ENCODE data around the gene KRTAP10-2. TPM values are rescaled to one million over a fixed set of nuclear protein-coding genes. Genes with fewer than 3 reads are reported as not detected.

The KRTAP10-2 gene
- total and polyA plus RNA-seq, 2 of the 4 experiments (the other 2 are of a cell fraction), result not detected

- intact Hi-C loops (cut with micrococcal nuclease), result no loop called here
- H3K4me3 ChIP-seq (ENCODE audit: insufficient read depth, low read depth, low read length), result no peak overlapping the region
- ATAC-seq (ENCODE audit: low read depth), result no peak
- no peak overlapping the region for H4K91ac ChIP-seq (ENCODE audit: insufficient read depth, low read depth, low read length)
- no peak overlapping the region for H2BK5ac ChIP-seq (ENCODE audit: low read depth, low read length, poor library complexity, severe bottlenecking)
- H3K27ac ChIP-seq (ENCODE audit: insufficient read depth, low read length), result no peak overlapping the region
- H2AFZ ChIP-seq (replicated peaks; ENCODE audit: low read length, poor library complexity), result no peak overlapping the region
- H2BK15ac ChIP-seq (ENCODE audit: low read depth, low read length), result no peak overlapping the region
- no peak overlapping the region for H2BK120ac ChIP-seq (ENCODE audit: low read depth, low read length)
- no peaks in the 10 kb centered on the region for H3K4me1 ChIP-seq (ENCODE audit: control insufficient read depth, insufficient read depth, low read length)
- ChIA-PET POLR2A (ENCODE audit: unreplicated experiment) (no interaction called here), CTCF (interaction anchor here (0.6 kb wide), 1 partner anchor 211 kb away, joined by 4 read pairs; no protein-coding TSS in a partner anchor)
- H3K56ac ChIP-seq (ENCODE audit: extremely low read depth, insufficient read depth, low read length), result no peak overlapping the region
- H3K79me1 ChIP-seq (ENCODE audit: low read depth in 1 of 2, low read length in 2 of 2), result no peaks in the 10 kb centered on the region
- no peak overlapping the region for H3K14ac ChIP-seq (replicated peaks; ENCODE audit: low read depth, low read length)
- DNase-seq, result no peak
- H2AK9ac ChIP-seq (replicated peaks; ENCODE audit: low read depth, low read length, poor library complexity), result no peak overlapping the region
- no peaks in the 10 kb centered on the region; the same call in 1 of the 2 replicates for H3K9me3 ChIP-seq (ENCODE audit: control insufficient read depth, insufficient read depth, low read length)
- no peaks in the 10 kb centered on the region; the same call in 1 of the 2 replicates for H3K27me3 ChIP-seq (ENCODE audit: control insufficient read depth, insufficient read depth, low read length)
- no peak overlapping the region for H3K4ac ChIP-seq (ENCODE audit: low read depth, low read length)
- H3K9ac ChIP-seq (ENCODE audit: low read depth, low read length), result no peak overlapping the region
- 79% methylated on average over 3 of the region's 7 CpGs; no CpG with 5 or more reads in 1 of the 2 experiments for WGBS, 2 experiments (ENCODE audit: extremely low coverage in 2 of 2, insufficient read length in 1 of 2)
- no peak overlapping the region for H3K23ac ChIP-seq (ENCODE audit: low read depth, low read length)
- BruUV-seq (replicated peaks), result no TSS peak
- no peak overlapping the region for H4K8ac ChIP-seq (ENCODE audit: low read depth in 2 of 2, low read length in 2 of 2)
- in situ Hi-C loops (cut with MboI; ENCODE audit: low sequenced_read_pairs), result loop anchor here (25.0 kb wide), 1 partner anchor 423 kb away; the partner anchor contains the start of gene SLX9
- no peak overlapping the region for H2BK20ac ChIP-seq (ENCODE audit: low read depth, low read length)
- H4K20me1 ChIP-seq (ENCODE audit: insufficient read depth, low read length), result no peaks in the 10 kb centered on the region
- H3K9me1 ChIP-seq (ENCODE audit: insufficient read depth, low read length), result no peaks in the 10 kb centered on the region
- dilution Hi-C loops (cut with HindIII; ENCODE audit: low sequenced_read_pairs, unreplicated experiment), result no loop called here
- no peak for TF ChIP-seq ELK1 (IDR thresholded peaks at IDR 0.05; ENCODE audit: borderline replicate concordance, low read depth, low read length)
- TF ChIP-seq MAZ (IDR thresholded peaks at IDR 0.05; ENCODE audit: borderline replicate concordance, low read depth, low read length), result no peak
- no peak for TF ChIP-seq RAD21 (IDR thresholded peaks at IDR 0.05; ENCODE audit: low read length)
- TF ChIP-seq SMC3 (IDR thresholded peaks at IDR 0.05; ENCODE audit: low read depth, low read length), result no peak
- no peak for TF ChIP-seq FOS (IDR thresholded peaks at IDR 0.05; ENCODE audit: low read depth, low read length)
- no peak for TF ChIP-seq MAFK (IDR thresholded peaks at IDR 0.05; ENCODE audit: low read depth, low read length)
- no peak for TF ChIP-seq POLR2A (IDR thresholded peaks at IDR 0.05; ENCODE audit: low read depth, low read length)
- no peak for TF ChIP-seq MXI1 (IDR thresholded peaks at IDR 0.05; ENCODE audit: borderline replicate concordance, low read depth, low read length)
- no peak for TF ChIP-seq NFE2L2 (IDR thresholded peaks at IDR 0.05; ENCODE audit: low read depth, low read length)
- TF ChIP-seq RFX5 (IDR thresholded peaks at IDR 0.05; ENCODE audit: low read depth, low read length), result no peak
- TF ChIP-seq CTCF (conservative IDR thresholded peaks at IDR 0.05; ENCODE audit: low read depth, low read length), result no peak
- no peak overlapping the region for H3K4me2 ChIP-seq (ENCODE audit: low read depth, low read length)
- H3K36me3 ChIP-seq (ENCODE audit: control insufficient read depth, insufficient read depth, low read length), result no peaks in the 10 kb centered on the region
- no peak overlapping the region for H4K5ac ChIP-seq (ENCODE audit: low read depth, low read length)
- H3K18ac ChIP-seq (ENCODE audit: low read depth, low read length), result no peak overlapping the region
- H2AK5ac ChIP-seq (ENCODE audit: low read depth, low read length), result no peak overlapping the region
Observed at GRCh38 chr21:44514218-44514520, 37.1 kb downstream of the KRTAP10-2 start.

All from IMR-90 (cell line).